Astrocyte of the spinal cord (primary cell): ENCODE results near the gene SLC22A24.

Source experiments
- DNase-seq: peaks from one replicate; pipeline ENCODE4 v3.0.0; 2011; ENCODE audit warnings: low read depth, low spot score
- H3K4me3 ChIP-seq: 2 replicates; pipeline ENCODE4 v1.5.1; 2011; ENCODE audit warnings: low read depth, mild to moderate bottlenecking, low read length, moderate library complexity
- in situ Hi-C: cut with HindIII; loops from 2 replicates; pipeline ENCODE4 v1.10.0; 2017; ENCODE audit warnings: low sequenced_read_pairs
- TF ChIP-seq, protein P1 (sequence below): IDR thresholded peaks from 2 replicates; pipeline ENCODE4 v1.5.1; 2012; ENCODE audit warnings: low read depth, mild to moderate bottlenecking, low read length, inconsistent platforms

Gene SLC22A24

GRCh38 chr11:63144121-63144520 lies at the start of gene SLC22A24:
SLC22A24 (minus strand) TSS chr11:63144221; CDS start chr11:63143779, 442 bp downstream.
- in situ Hi-C loops, result no loop called here
- TF ChIP-seq, protein P1, sequence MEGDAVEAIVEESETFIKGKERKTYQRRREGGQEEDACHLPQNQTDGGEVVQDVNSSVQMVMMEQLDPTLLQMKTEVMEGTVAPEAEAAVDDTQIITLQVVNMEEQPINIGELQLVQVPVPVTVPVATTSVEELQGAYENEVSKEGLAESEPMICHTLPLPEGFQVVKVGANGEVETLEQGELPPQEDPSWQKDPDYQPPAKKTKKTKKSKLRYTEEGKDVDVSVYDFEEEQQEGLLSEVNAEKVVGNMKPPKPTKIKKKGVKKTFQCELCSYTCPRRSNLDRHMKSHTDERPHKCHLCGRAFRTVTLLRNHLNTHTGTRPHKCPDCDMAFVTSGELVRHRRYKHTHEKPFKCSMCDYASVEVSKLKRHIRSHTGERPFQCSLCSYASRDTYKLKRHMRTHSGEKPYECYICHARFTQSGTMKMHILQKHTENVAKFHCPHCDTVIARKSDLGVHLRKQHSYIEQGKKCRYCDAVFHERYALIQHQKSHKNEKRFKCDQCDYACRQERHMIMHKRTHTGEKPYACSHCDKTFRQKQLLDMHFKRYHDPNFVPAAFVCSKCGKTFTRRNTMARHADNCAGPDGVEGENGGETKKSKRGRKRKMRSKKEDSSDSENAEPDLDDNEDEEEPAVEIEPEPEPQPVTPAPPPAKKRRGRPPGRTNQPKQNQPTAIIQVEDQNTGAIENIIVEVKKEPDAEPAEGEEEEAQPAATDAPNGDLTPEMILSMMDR, result no peak
- DNase-seq, result no peak

GRCh38 chr11:63180536-63180935 lies 36.5 kb upstream of the SLC22A24 start:
- DNase-seq, result no peak
- H3K4me3 ChIP-seq, result no peak overlapping the region
- in situ Hi-C loops, result no loop called here
- TF ChIP-seq, protein P1, result no peak

More at GRCh38 chr11:63144121-63144520, at the start of gene SLC22A24:
- no peak within 1 kb of the TSS for H3K4me3 ChIP-seq

- in situ Hi-C loops, result no loop called here
- TF ChIP-seq, protein P1, result no peak
- no peak overlapping the region for H3K4me3 ChIP-seq
- no peak for DNase-seq
Measured at GRCh38 chr11:63179432-63180041, 35.5 kb upstream of the SLC22A24 start.

- in situ Hi-C loops, result no loop called here
- no peak for DNase-seq
- H3K4me3 ChIP-seq, result no peak overlapping the region
- TF ChIP-seq, protein P1, result no peak
Measured at GRCh38 chr11:63177872-63178271, 33.9 kb upstream of the SLC22A24 start.

GRCh38 chr11:63165706-63166310 lies 21.8 kb upstream of the SLC22A24 start:
- no peak for DNase-seq
- in situ Hi-C loops, result no loop called here

GRCh38 chr11:63155794-63156193 lies 11.8 kb upstream of the SLC22A24 start:
- TF ChIP-seq, protein P1, result no peak
- no peak overlapping the region for H3K4me3 ChIP-seq
- in situ Hi-C loops, result no loop called here

More at GRCh38 chr11:63165706-63166310, 21.8 kb upstream of the SLC22A24 start:
- no peak overlapping the region for H3K4me3 ChIP-seq
- TF ChIP-seq, protein P1, result no peak

More at GRCh38 chr11:63155794-63156193, 11.8 kb upstream of the SLC22A24 start:
- DNase-seq, result no peak
